22Rv1 (cell line): Measurements from ENCODE around the gene KDM3B.

Experiments used
- ZFX ChIP-seq: fragments of 450-650 bp; IDR thresholded peaks from 2 replicates; pipeline ENCODE4 v1.6.1; 2017; ENCODE audit warnings: antibody characterized with exemption, borderline replicate concordance
- TF ChIP-seq, protein P1 (sequence below): fragments of 450-650 bp; IDR thresholded peaks from 2 replicates; pipeline ENCODE4 v1.5.1; 2017; ENCODE audit warnings: mild to moderate bottlenecking

GRCh38 chr5:138448481-138449398 is 96.3 kb downstream of the KDM3B start:
- TF ChIP-seq, protein P1, sequence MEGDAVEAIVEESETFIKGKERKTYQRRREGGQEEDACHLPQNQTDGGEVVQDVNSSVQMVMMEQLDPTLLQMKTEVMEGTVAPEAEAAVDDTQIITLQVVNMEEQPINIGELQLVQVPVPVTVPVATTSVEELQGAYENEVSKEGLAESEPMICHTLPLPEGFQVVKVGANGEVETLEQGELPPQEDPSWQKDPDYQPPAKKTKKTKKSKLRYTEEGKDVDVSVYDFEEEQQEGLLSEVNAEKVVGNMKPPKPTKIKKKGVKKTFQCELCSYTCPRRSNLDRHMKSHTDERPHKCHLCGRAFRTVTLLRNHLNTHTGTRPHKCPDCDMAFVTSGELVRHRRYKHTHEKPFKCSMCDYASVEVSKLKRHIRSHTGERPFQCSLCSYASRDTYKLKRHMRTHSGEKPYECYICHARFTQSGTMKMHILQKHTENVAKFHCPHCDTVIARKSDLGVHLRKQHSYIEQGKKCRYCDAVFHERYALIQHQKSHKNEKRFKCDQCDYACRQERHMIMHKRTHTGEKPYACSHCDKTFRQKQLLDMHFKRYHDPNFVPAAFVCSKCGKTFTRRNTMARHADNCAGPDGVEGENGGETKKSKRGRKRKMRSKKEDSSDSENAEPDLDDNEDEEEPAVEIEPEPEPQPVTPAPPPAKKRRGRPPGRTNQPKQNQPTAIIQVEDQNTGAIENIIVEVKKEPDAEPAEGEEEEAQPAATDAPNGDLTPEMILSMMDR = no peak
- no peak for TF ChIP-seq ZFX
